GM21360 (cell line): Measurements from ENCODE around the gene ASB15.
A peak's percentile ranks its signal among the peaks of the same experiment; 100 is the strongest.
"Not testable (repeated sequence)": the region's sequence is repeated elsewhere in the genome, so short reads cannot be mapped to it uniquely, and the experiment has no call there.

Experiments
- ATAC-seq: cut with Tn5 transposase; IDR thresholded peaks from one replicate; pipeline ENCODE4 v1.9.1; 2021; ENCODE audit warnings: mild to moderate bottlenecking, moderate library complexity; ENCODE audit not compliant: unreplicated experiment

ASB15 gene

GRCh38 chr7:123601530-123601929 is at the start of gene ASB15:
TSS of gene ASB15 (plus strand) at chr7:123601821. CDS start at chr7:123614503, 12,682 bp downstream.
- no peak for ATAC-seq

GRCh38 chr7:123552134-123552533 is 49.5 kb upstream of the ASB15 start:
- ATAC-seq = not testable (repeated sequence)

- ATAC-seq = no peak
These were observed 49.0 kb upstream of the ASB15 start for GRCh38 chr7:123552641-123553040.

- ATAC-seq = no peak
These were observed 48.5 kb upstream of the ASB15 start for GRCh38 chr7:123553159-123553558.

GRCh38 chr7:123555484-123555883 is 46.1 kb upstream of the ASB15 start:
- ATAC-seq = no peak

- ATAC-seq = no peak
These were observed 44.6 kb upstream of the ASB15 start for GRCh38 chr7:123557016-123557397.

GRCh38 chr7:123557398-123558288 is 44.0 kb upstream of the ASB15 start, which contains the start of gene NDUFA5:
TSS of gene NDUFA5 (minus strand) at chr7:123557818. CDS start at chr7:123557795, 23 bp downstream.
- ATAC-seq = peak; percentile 98

- no peak for ATAC-seq
These were observed 43.2 kb upstream of the ASB15 start for GRCh38 chr7:123558289-123558874.

- no peak for ATAC-seq
These were observed 39.5 kb upstream of the ASB15 start for GRCh38 chr7:123562121-123562520.

GRCh38 chr7:123569352-123570010 is 32.1 kb upstream of the ASB15 start:
- no peak for ATAC-seq

- ATAC-seq = no peak
These were observed 31.0 kb upstream of the ASB15 start for GRCh38 chr7:123570390-123571182.

GRCh38 chr7:123571187-123571586 is 30.4 kb upstream of the ASB15 start:
- ATAC-seq = no peak

- ATAC-seq = no peak
These were observed 29.9 kb upstream of the ASB15 start for GRCh38 chr7:123571684-123572083.

GRCh38 chr7:123573341-123573740 is 28.3 kb upstream of the ASB15 start:
- no peak for ATAC-seq

- no peak for ATAC-seq
These were observed 27.6 kb upstream of the ASB15 start for GRCh38 chr7:123573896-123574467.

GRCh38 chr7:123579416-123579815 is 22.2 kb upstream of the ASB15 start:
- ATAC-seq = no peak

GRCh38 chr7:123580406-123581161 is 21.0 kb upstream of the ASB15 start:
- ATAC-seq = peak; percentile 85

GRCh38 chr7:123581162-123581459 is 20.5 kb upstream of the ASB15 start:
- no peak for ATAC-seq

- no peak for ATAC-seq
These were observed 17.8 kb upstream of the ASB15 start for GRCh38 chr7:123583821-123584220.

GRCh38 chr7:123588376-123588775 is 13.2 kb upstream of the ASB15 start:
- no peak for ATAC-seq
